ENCODE data around the gene RBL1.
"Not testable (repeated sequence)": the region's sequence is repeated elsewhere in the genome, so short reads cannot be mapped to it uniquely, and the experiment has no call there.

RBL1 gene

DNA sequence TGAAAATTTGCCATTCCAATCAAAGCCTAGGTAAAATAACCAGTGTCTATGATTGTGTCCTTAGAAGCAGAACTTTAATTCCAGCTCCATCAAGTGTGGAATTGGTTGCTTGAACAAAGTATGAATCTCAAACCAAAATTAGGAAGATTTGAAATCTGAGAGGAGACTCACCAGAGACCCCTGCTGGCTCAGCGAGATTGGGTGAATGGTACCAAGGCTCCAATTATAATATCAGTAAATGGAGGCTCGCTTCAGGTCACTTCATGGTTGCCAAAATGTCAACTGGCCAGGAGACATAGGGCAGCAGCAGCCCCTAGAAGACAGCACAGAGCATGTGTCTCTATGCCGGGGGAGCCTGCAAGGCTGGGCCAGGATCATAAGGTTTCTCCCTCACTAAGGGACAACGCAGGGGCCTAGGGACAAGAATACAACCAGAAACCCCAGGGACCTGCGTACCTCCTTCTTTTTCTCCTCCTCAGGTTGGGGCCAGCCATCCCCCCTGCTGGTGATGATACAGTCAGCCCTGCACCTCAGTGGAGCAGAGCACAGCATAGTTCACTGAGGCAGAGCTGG, 14.0 kb downstream of the RBL1 start:
- CTCF ChIA-PET, result no interaction called here
- POLR2A ChIA-PET, result interaction anchor here (0.7 kb wide), 1 partner anchor 13 kb away, joined by 3 read pairs; no protein-coding TSS in a partner anchor
- DNase-seq (ENCODE audit: extremely low spot score), result no peak
- TF ChIP-seq SUZ12 (IDR thresholded peaks at IDR 0.05) (no peak), TARDBP (IDR thresholded peaks at IDR 0.05) (no peak), NFRKB (IDR thresholded peaks at IDR 0.05) (no peak), ELF4 (IDR thresholded peaks at IDR 0.05) (no peak), SP1 (IDR thresholded peaks at IDR 0.05) (no peak), L3MBTL2 (conservative IDR thresholded peaks at IDR 0.05) (no peak), HDGF (IDR thresholded peaks at IDR 0.05; ENCODE audit: borderline replicate concordance) (no peak), ARNT (IDR thresholded peaks at IDR 0.05) (no peak), LEF1 (IDR thresholded peaks at IDR 0.05; ENCODE audit: borderline replicate concordance) (no peak), FOXM1 (IDR thresholded peaks at IDR 0.05; ENCODE audit: borderline replicate concordance) (no peak), ZNF384 (IDR thresholded peaks at IDR 0.05) (no peak), FOXA1 (IDR thresholded peaks at IDR 0.05) (no peak), BHLHE40 (IDR thresholded peaks at IDR 0.05; ENCODE audit: borderline replicate concordance) (no peak), CTBP1 (IDR thresholded peaks at IDR 0.05; ENCODE audit: borderline replicate concordance) (no peak), FOXK2 (IDR thresholded peaks at IDR 0.05) (no peak)
- TF ChIP-seq, protein P1, sequence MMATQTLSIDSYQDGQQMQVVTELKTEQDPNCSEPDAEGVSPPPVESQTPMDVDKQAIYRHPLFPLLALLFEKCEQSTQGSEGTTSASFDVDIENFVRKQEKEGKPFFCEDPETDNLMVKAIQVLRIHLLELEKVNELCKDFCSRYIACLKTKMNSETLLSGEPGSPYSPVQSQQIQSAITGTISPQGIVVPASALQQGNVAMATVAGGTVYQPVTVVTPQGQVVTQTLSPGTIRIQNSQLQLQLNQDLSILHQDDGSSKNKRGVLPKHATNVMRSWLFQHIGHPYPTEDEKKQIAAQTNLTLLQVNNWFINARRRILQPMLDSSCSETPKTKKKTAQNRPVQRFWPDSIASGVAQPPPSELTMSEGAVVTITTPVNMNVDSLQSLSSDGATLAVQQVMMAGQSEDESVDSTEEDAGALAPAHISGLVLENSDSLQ (IDR thresholded peaks at IDR 0.05), result no peak

GRCh38 chr20:37077009-37077408, 18.8 kb downstream of the RBL1 start:
- CTCF ChIA-PET, result interaction anchor here (0.6 to 0.8 kb wide), 2 partner anchors 44 to 124 kb away, joined by 3 read pairs; no protein-coding TSS in a partner anchor
- no peak for DNase-seq (ENCODE audit: extremely low spot score)
- POLR2A ChIA-PET, result interaction anchor here (0.9 kb wide), 1 partner anchor 18 kb away, joined by 3 read pairs; the partner anchor contains the start of gene RBL1

GRCh38 chr20:37075932-37076685, 19.7 kb downstream of the RBL1 start:
- ChIA-PET POLR2A (no interaction called here), CTCF (no interaction called here)
- no peak for DNase-seq (ENCODE audit: extremely low spot score)
- TF ChIP-seq SUZ12 (IDR thresholded peaks at IDR 0.05) (no peak), ZNF384 (IDR thresholded peaks at IDR 0.05) (no peak), HDGF (IDR thresholded peaks at IDR 0.05; ENCODE audit: borderline replicate concordance) (no peak), SP1 (IDR thresholded peaks at IDR 0.05) (no peak), NFRKB (IDR thresholded peaks at IDR 0.05) (no peak), CTBP1 (IDR thresholded peaks at IDR 0.05; ENCODE audit: borderline replicate concordance) (no peak)

More at GRCh38 chr20:37077009-37077408, 18.8 kb downstream of the RBL1 start:
- no peak for TF ChIP-seq ZNF384 (IDR thresholded peaks at IDR 0.05)
- TF ChIP-seq L3MBTL2 (conservative IDR thresholded peaks at IDR 0.05), result no peak
- TF ChIP-seq TARDBP (IDR thresholded peaks at IDR 0.05), result no peak

DNA sequence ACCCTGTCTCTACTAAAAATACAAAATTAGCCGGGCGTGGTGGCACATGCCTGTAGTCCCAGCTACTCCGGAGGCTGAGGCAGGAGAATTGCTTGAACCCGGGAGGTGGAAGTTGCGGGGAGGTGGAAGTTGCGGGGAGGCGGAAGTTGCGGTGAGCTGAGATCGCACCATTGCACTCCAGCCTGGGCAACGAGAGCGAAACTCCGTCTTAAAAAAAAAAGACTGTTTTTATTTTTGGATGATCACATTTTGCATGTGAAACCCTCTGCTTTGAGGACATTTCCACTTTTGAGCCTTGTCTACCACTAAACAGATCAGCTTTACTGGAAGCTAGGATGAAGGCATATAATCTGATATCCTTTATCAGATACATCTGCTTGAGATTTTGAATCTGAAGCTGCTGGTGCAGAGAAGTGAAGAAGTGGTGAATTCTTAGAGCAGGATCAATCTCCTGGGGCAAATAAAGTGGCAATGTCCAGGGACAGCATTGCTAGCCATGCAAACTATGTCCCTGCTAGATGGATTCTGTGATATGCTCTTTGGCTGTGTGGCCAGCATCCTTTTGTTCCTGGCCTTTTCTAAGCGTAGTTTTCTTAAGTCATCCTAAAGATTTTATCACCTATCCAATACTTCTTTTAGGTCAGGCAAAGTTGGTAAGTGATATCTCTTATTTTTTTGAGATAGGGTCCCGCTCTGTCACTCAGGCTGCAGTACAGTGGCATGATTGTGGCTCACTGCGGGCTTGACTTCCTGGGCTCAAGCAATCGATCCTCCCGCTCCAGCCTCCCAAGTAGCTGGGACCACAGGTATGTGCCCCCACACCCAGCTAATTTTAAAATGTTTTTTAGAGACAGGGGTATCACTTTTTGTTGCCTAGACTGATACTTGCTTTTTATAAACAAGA, 23.3 kb downstream of the RBL1 start:
- TF ChIP-seq ZNF384 (IDR thresholded peaks at IDR 0.05) (no peak), BHLHE40 (IDR thresholded peaks at IDR 0.05; ENCODE audit: borderline replicate concordance) (no peak), SUZ12 (IDR thresholded peaks at IDR 0.05) (no peak), NFRKB (IDR thresholded peaks at IDR 0.05) (no peak), L3MBTL2 (conservative IDR thresholded peaks at IDR 0.05) (no peak), FOXK2 (IDR thresholded peaks at IDR 0.05) (no peak), CTBP1 (IDR thresholded peaks at IDR 0.05; ENCODE audit: borderline replicate concordance) (no peak), HDGF (IDR thresholded peaks at IDR 0.05; ENCODE audit: borderline replicate concordance) (no peak), ELF4 (IDR thresholded peaks at IDR 0.05) (no peak)
- TF ChIP-seq, protein P1 (IDR thresholded peaks at IDR 0.05), result no peak

GRCh38 chr20:37071481-37071911, 24.3 kb downstream of the RBL1 start:
- no peak for DNase-seq (ENCODE audit: extremely low spot score)
- CTCF ChIA-PET, result no interaction called here
- POLR2A ChIA-PET, result interaction anchor here (2.3 kb wide), 1 partner anchor 24 kb away, joined by 8 read pairs; the partner anchor contains the start of gene RBL1

More for the DNA sequence above, 23.3 kb downstream of the RBL1 start:
- DNase-seq (ENCODE audit: extremely low spot score), result no peak
- POLR2A ChIA-PET, result interaction anchor here (2.3 kb wide), 1 partner anchor 23 kb away, joined by 8 read pairs; the partner anchor contains the start of gene RBL1
- CTCF ChIA-PET, result no interaction called here

DNA sequence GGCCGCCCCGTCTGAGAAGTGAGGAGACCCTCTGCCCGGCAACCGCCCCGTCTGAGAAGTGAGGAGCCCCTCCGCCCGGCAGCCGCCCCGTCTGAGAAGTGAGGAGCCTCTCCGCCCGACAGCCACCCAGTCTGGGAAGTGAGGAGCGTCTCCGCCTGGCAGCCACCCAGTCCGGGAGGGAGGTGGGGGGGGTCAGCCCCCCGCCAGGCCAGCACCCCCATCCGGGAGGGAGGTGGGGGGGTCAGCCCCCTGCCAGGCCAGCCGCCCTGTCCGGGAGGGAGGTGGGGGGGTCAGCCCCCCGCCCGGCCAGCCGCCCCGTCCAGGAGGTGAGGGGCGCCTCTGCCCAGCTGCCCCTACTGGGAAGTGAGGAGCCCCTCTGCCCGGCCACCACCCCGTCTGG, 26.2 kb downstream of the RBL1 start:
- DNase-seq (ENCODE audit: extremely low spot score); CTCF ChIA-PET; POLR2A ChIA-PET: not testable (repeated sequence)

More at GRCh38 chr20:37071481-37071911, 24.3 kb downstream of the RBL1 start:
- TF ChIP-seq FOXK2 (IDR thresholded peaks at IDR 0.05) (no peak), ELF4 (IDR thresholded peaks at IDR 0.05) (no peak), SUZ12 (IDR thresholded peaks at IDR 0.05) (no peak)

- ChIA-PET POLR2A (no interaction called here), CTCF (no interaction called here)
- DNase-seq (ENCODE audit: extremely low spot score), result no peak
- TF ChIP-seq FOXM1 (IDR thresholded peaks at IDR 0.05; ENCODE audit: borderline replicate concordance), result no peak
- no peak for TF ChIP-seq L3MBTL2 (conservative IDR thresholded peaks at IDR 0.05)
- no peak for TF ChIP-seq ARNT (IDR thresholded peaks at IDR 0.05)
- no peak for TF ChIP-seq TARDBP (IDR thresholded peaks at IDR 0.05)
Measured at GRCh38 chr20:37066168-37066567, 29.6 kb downstream of the RBL1 start.

All from HEK293T (cell line).